H9 (cell line): Measurements from ENCODE around the gene SEMA6C. TPM values are rescaled to one million over a fixed set of nuclear protein-coding genes. Genes with fewer than 3 reads are reported as not detected.

ENCODE experiments used
- DNase-seq: peaks from one replicate; pipeline ENCODE4 v3.0.0-alpha.2; 2017
- H2AFZ ChIP-seq: one replicate; pipeline ENCODE4 v1.6.1; 2013; ENCODE audit warnings: mild to moderate bottlenecking, low read length, control low read depth, moderate library complexity
- H2AK5ac ChIP-seq: 2 replicates; pipeline ENCODE4 v1.6.1; 2013; ENCODE audit warnings: low read length, control low read depth, mixed read lengths; ENCODE audit not compliant: insufficient read length
- H2BK120ac ChIP-seq: one replicate; pipeline ENCODE4 v1.6.1; 2013; ENCODE audit warnings: low read depth, mild to moderate bottlenecking, low read length, control low read depth, inconsistent platforms; ENCODE audit not compliant: poor library complexity, severe bottlenecking
- H2BK12ac ChIP-seq: 2 replicates; pipeline ENCODE4 v1.6.1; 2013; ENCODE audit warnings: low read length, control low read depth, mixed read lengths, low read depth; ENCODE audit not compliant: insufficient read length
- H2BK15ac ChIP-seq: 2 replicates; pipeline ENCODE4 v1.6.1; 2013; ENCODE audit warnings: low read depth, low read length, control low read depth
- H2BK20ac ChIP-seq: one replicate; pipeline ENCODE4 v1.6.1; 2013; ENCODE audit warnings: low read depth, mild to moderate bottlenecking, low read length, control low read depth, inconsistent platforms; ENCODE audit not compliant: poor library complexity, severe bottlenecking
- H2BK5ac ChIP-seq: 2 replicates; pipeline ENCODE4 v1.6.1; 2013; ENCODE audit warnings: low read length, control low read depth, mixed read lengths; ENCODE audit not compliant: insufficient read length
- H3K14ac ChIP-seq: 2 replicates; pipeline ENCODE4 v1.6.1; 2013; ENCODE audit warnings: low read length, control low read depth; ENCODE audit not compliant: insufficient read depth
- H3K18ac ChIP-seq: 2 replicates; pipeline ENCODE4 v1.6.1; 2013; ENCODE audit warnings: low read depth, mild to moderate bottlenecking, mixed read lengths, low read length, control low read depth; ENCODE audit not compliant: insufficient read length
- H3K23ac ChIP-seq: 2 replicates; pipeline ENCODE4 v1.6.1; 2013; ENCODE audit warnings: low read length, control low read depth, mixed read lengths, low read depth; ENCODE audit not compliant: insufficient read length
- H3K23me2 ChIP-seq: 2 replicates; pipeline ENCODE4 v1.6.1; 2013; ENCODE audit warnings: low read depth, mild to moderate bottlenecking, mixed read lengths, low read length, control low read depth; ENCODE audit not compliant: insufficient read length, poor library complexity, severe bottlenecking
- H3K27ac ChIP-seq: 2 replicates; pipeline ENCODE4 v1.5.1; 2013; ENCODE audit warnings: low read length, control low read depth, mixed read lengths, low read depth; ENCODE audit not compliant: insufficient read length
- H3K27me3 ChIP-seq: 2 replicates; pipeline ENCODE4 v1.6.1; 2013; ENCODE audit warnings: low read length, control low read depth, inconsistent platforms; ENCODE audit not compliant: insufficient read depth
- H3K4ac ChIP-seq: 2 replicates; pipeline ENCODE4 v1.6.1; 2013; ENCODE audit warnings: low read depth, mild to moderate bottlenecking, control low read depth, inconsistent platforms, low read length, moderate library complexity
- H3K4me1 ChIP-seq: 2 replicates; pipeline ENCODE4 v1.6.1; 2013; ENCODE audit warnings: low read length, control low read depth, inconsistent platforms; ENCODE audit not compliant: insufficient read depth
- H3K4me2 ChIP-seq: 2 replicates; pipeline ENCODE4 v1.6.1; 2013; ENCODE audit warnings: low read length, control low read depth, mixed read lengths; ENCODE audit not compliant: insufficient read length, insufficient read depth
- H3K56ac ChIP-seq: 2 replicates; pipeline ENCODE4 v1.6.1; 2013; ENCODE audit warnings: low read depth, mild to moderate bottlenecking, mixed read lengths, low read length, control low read depth; ENCODE audit not compliant: insufficient read length
- H3K79me1 ChIP-seq: 2 replicates; pipeline ENCODE4 v1.6.1; 2013; ENCODE audit warnings: low read depth, mild to moderate bottlenecking, moderate library complexity, low read length, control low read depth, inconsistent platforms; ENCODE audit not compliant: insufficient read depth, poor library complexity, severe bottlenecking
- H3K79me2 ChIP-seq: 2 replicates; pipeline ENCODE4 v1.6.1; 2013; ENCODE audit warnings: low read length, control low read depth, inconsistent platforms; ENCODE audit not compliant: insufficient read depth
- H3K9ac ChIP-seq: 2 replicates; pipeline ENCODE4 v1.6.1; 2013; ENCODE audit warnings: low read length, control low read depth, mixed read lengths; ENCODE audit not compliant: insufficient read length; ENCODE audit errors: extremely low read depth
- H3K9me3 ChIP-seq: one replicate; pipeline ENCODE4 v1.6.1; 2013; ENCODE audit warnings: low read depth, low read length, inconsistent platforms; ENCODE audit not compliant: control insufficient read depth
- H3T11ph ChIP-seq: one replicate; pipeline ENCODE4 v1.6.1; 2013; ENCODE audit warnings: mild to moderate bottlenecking, low read length, control low read depth, inconsistent platforms
- H4K20me1 ChIP-seq: one replicate; pipeline ENCODE4 v1.6.1; 2013; ENCODE audit not compliant: control insufficient read depth, insufficient read length, insufficient read depth
- H4K5ac ChIP-seq: 2 replicates; pipeline ENCODE4 v1.6.1; 2013; ENCODE audit warnings: low read depth, mild to moderate bottlenecking, mixed read lengths, low read length, control low read depth; ENCODE audit not compliant: insufficient read length
- H4K8ac ChIP-seq: replicated peaks from 2 replicates; pipeline ENCODE4 v1.6.1; 2013; ENCODE audit warnings: low read length, control low read depth, mixed read lengths, low read depth; ENCODE audit not compliant: insufficient read length
- H4K91ac ChIP-seq: 2 replicates; pipeline ENCODE4 v1.6.1; 2013; ENCODE audit warnings: low read depth, mild to moderate bottlenecking, moderate library complexity, mixed read lengths, low read length, control low read depth; ENCODE audit not compliant: insufficient read length
- H3K27ac Mint-ChIP-seq, 3 experiments: 2 replicates in 2 of 3; 3 replicates in 1 of 3; pipeline ENCODE4 v1.8.0; 2020 to 2021; ENCODE audit warnings: mixed read lengths in 3 of 3, mild to moderate bottlenecking in 1 of 3, moderate library complexity in 1 of 3
- H3K27me3 Mint-ChIP-seq: 2 replicates; pipeline ENCODE4 v1.8.0; 2021; ENCODE audit warnings: low read depth, mild to moderate bottlenecking, moderate library complexity, mixed read lengths
- H3K36me3 Mint-ChIP-seq, 3 experiments: 2 replicates in 2 of 3; 3 replicates in 1 of 3; pipeline ENCODE4 v1.8.0; 2020 to 2021; ENCODE audit warnings: low read depth in 3 of 3, mixed read lengths in 3 of 3; ENCODE audit not compliant: insufficient read depth in 1 of 3
- H3K4me1 Mint-ChIP-seq, 2 experiments: 2 replicates each; pipeline ENCODE4 v1.8.0; 2020; ENCODE audit warnings: mixed read lengths in 2 of 2
- H3K4me3 Mint-ChIP-seq, 2 experiments: 2 replicates in 1 of 2; 3 replicates in 1 of 2; pipeline ENCODE4 v1.8.0; 2020 to 2021; ENCODE audit warnings: mild to moderate bottlenecking in 2 of 2, mixed read lengths in 2 of 2, moderate library complexity in 1 of 2
- H3K9me3 Mint-ChIP-seq, 2 experiments: 2 replicates in 1 of 2; 3 replicates in 1 of 2; pipeline ENCODE4 v1.8.0; 2020; ENCODE audit warnings: mild to moderate bottlenecking in 2 of 2, mixed read lengths in 2 of 2, moderate library complexity in 1 of 2
- WGBS: extraction: QIAGEN DNeasy Blood & Tissue Kit; methylation state at CpG from one replicate; pipeline ENCODE4 v1.1.7; 2013; ENCODE audit warnings: missing lambda C conversion rate, low lambda C conversion rate, mixed read lengths; ENCODE audit not compliant: insufficient read length; ENCODE audit errors: extremely low coverage; 5-methylcytosine and 5-hydroxymethylcytosine counted together
- total RNA-seq: library from RNA; stranded (reverse); gene quantifications from 2 replicates; pipeline ENCODE4 v1.2.1, GENCODE V29; 2021
- TF ChIP-seq, protein P1 (sequence below): fragments of 200-600 bp; sonication (generic); conservative IDR thresholded peaks from 3 replicates; pipeline ENCODE4 v1.8.0; 2021; ENCODE audit warnings: antibody characterized with exemption, mild to moderate bottlenecking

Gene SEMA6C
- total RNA-seq, 1 experiment from 2014 or later = 12.3 TPM

DNA sequence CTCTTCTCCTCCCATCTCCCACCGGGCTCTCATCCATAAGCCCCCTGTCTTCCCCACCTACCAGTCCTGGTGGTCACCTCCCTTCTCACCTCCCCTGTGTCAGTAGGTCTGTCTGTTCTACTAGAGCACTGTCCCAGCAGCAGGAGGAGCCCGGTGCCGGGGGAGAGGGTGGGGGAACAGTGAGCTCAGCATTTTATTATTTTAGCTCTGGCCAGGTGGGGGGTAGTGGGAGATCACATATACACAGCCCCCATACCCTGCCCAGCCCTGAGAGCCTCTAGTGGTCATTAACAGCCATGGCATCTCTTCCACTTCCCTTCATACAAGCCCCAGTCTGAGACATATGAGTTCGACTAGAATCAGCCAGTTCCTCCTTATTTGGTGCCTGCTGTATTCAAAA lies 29.4 kb upstream of the SEMA6C start, which contains the start of gene TMOD4:
Gene TMOD4, minus strand, starts transcription at position 119 of the 400 bp plus-strand sequence. CDS start 1,106 bp downstream, outside the sequence.
- no peak within 1 kb of the TSS for H2BK120ac ChIP-seq
- no peak within 1 kb of the TSS for H3K18ac ChIP-seq
- no peaks in the 10 kb centered on the region for H3K79me1 ChIP-seq
- no peak within 1 kb of the TSS for H2AK5ac ChIP-seq
- no peak within 1 kb of the TSS for H2BK5ac ChIP-seq
- no peaks in the 10 kb centered on the region for H3K27me3 ChIP-seq
- no peaks in the 10 kb centered on the region for H3K23me2 ChIP-seq
- Mint-ChIP-seq H3K27ac (peak within 1 kb of the TSS; percentile 28 to 60 (median 35); a peak in 3 of 7 replicates), H3K4me3 (no peak within 1 kb of the TSS; a peak in 1 of 5 replicates), H3K27me3 (no peaks in the 10 kb centered on the region), H3K36me3 (peaks cover 34 to 62% (median 54%) of the 10 kb centered on the region in 3 experiments; a peak in 6 of 7 replicates), H3K4me1 (no peaks in the 10 kb centered on the region), H3K9me3 (no peaks in the 10 kb centered on the region)
- H3K27ac ChIP-seq = no peak within 1 kb of the TSS
- H2BK12ac ChIP-seq = no peak within 1 kb of the TSS
- H3K4me2 ChIP-seq = no peak within 1 kb of the TSS
- no peak within 1 kb of the TSS for H3K9ac ChIP-seq
- WGBS = no CpG with 5 or more reads among the region's 4 CpGs
- no peak within 1 kb of the TSS for H4K91ac ChIP-seq
- no peak within 1 kb of the TSS for H2AFZ ChIP-seq
- TF ChIP-seq, protein P1, sequence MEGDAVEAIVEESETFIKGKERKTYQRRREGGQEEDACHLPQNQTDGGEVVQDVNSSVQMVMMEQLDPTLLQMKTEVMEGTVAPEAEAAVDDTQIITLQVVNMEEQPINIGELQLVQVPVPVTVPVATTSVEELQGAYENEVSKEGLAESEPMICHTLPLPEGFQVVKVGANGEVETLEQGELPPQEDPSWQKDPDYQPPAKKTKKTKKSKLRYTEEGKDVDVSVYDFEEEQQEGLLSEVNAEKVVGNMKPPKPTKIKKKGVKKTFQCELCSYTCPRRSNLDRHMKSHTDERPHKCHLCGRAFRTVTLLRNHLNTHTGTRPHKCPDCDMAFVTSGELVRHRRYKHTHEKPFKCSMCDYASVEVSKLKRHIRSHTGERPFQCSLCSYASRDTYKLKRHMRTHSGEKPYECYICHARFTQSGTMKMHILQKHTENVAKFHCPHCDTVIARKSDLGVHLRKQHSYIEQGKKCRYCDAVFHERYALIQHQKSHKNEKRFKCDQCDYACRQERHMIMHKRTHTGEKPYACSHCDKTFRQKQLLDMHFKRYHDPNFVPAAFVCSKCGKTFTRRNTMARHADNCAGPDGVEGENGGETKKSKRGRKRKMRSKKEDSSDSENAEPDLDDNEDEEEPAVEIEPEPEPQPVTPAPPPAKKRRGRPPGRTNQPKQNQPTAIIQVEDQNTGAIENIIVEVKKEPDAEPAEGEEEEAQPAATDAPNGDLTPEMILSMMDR = peak; percentile 72
- no peak within 1 kb of the TSS for H3K4ac ChIP-seq
- H3K79me2 ChIP-seq = no peaks in the 10 kb centered on the region
- no peak within 1 kb of the TSS for H3T11ph ChIP-seq
- no peak within 1 kb of the TSS for H3K14ac ChIP-seq
- H3K23ac ChIP-seq = no peak within 1 kb of the TSS
- no peaks in the 10 kb centered on the region for H3K9me3 ChIP-seq
- H3K4me1 ChIP-seq = no peaks in the 10 kb centered on the region
- DNase-seq = no peak
- H2BK20ac ChIP-seq = no peak within 1 kb of the TSS
- H2BK15ac ChIP-seq = no peak within 1 kb of the TSS
- H3K56ac ChIP-seq = no peak within 1 kb of the TSS
- H4K5ac ChIP-seq = no peak within 1 kb of the TSS
- H4K8ac ChIP-seq = no peak within 1 kb of the TSS
- no peaks in the 10 kb centered on the region for H4K20me1 ChIP-seq
